DOHH2 (cell line): ENCODE measurements around the gene SLC17A8.

ENCODE experiments used
- CTCF ChIP-seq: fragments of 200-600 bp; sonication (generic); IDR thresholded peaks from one replicate; pipeline ENCODE4 v1.5.1; 2014; ENCODE audit warnings: antibody characterized with exemption, mild to moderate bottlenecking, low read depth, low read length; ENCODE audit not compliant: poor library complexity, severe bottlenecking
- EZH2phosphoT487 ChIP-seq: fragments of 200-600 bp; sonication (generic); IDR thresholded peaks from 2 replicates; pipeline ENCODE4 v1.6.1; 2017; ENCODE audit warnings: borderline replicate concordance, mild to moderate bottlenecking, antibody characterized with exemption, low read length, moderate library complexity, mixed read lengths

GRCh38 chr12:100399095-100399494 lies 42.2 kb downstream of the SLC17A8 start:
- TF ChIP-seq CTCF (no peak), EZH2phosphoT487 (no peak)
